ENCODE data around the gene FLYWCH2.
A peak's percentile ranks its signal among the peaks of the same experiment; 100 is the strongest.

The FLYWCH2 gene

GRCh38 chr16:2882650-2883457 is at the start of gene FLYWCH2:
Gene FLYWCH2 (plus strand): TSS chr16:2883215. CDS start chr16:2896450, 13,235 bp downstream.
- H3K4me3 ChIP-seq (ENCODE audit: low read depth, low read length): peak within 1 kb of the TSS; percentile 97
- no peak for TF ChIP-seq CTCF (conservative IDR thresholded peaks at IDR 0.05; ENCODE audit: low read depth, low read length)
- peak; percentile 99 for DNase-seq (ENCODE audit: low read depth)

DNA sequence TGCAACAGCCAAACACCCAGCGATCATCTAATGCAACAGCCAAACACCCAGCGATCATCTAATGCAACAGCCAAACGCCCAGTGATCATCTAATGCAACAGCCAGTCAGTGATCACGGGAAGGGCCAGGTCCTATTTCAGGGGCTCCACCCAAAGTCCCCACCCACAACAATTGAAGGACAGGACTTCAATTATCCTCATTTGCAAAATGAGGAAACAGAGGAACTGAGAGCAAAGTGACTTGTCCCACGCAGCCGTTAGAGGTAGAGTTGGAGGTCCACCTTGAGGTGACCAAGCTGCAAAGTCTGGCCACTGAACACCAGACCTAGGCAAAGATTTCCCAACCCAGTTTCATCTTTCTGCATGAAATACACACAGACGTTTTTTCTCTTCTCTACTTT is 49.2 kb upstream of the FLYWCH2 start:
- DNase-seq (ENCODE audit: low read depth): no peak
- H3K4me3 ChIP-seq (ENCODE audit: low read depth, low read length): no peak overlapping the region
- no peak for TF ChIP-seq CTCF (conservative IDR thresholded peaks at IDR 0.05; ENCODE audit: low read depth, low read length)

DNA sequence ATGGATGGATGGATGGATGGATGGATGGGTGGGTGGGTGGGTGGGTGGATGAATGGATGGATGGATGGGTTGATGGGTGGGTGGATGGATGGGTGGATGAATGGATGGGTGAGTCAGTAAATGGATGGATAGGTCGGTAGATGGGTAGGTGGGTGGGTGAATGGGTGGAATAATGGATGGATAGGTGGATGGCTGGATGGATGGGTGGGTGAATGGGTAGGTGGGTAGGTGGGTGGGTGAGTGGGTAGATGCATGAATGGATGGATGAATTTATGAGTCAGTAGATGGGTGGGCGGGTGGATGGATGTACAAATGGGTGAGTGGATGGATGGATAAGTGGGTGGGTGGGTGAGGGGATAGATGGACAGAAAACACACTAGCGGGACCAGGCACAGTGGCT is 48.0 kb upstream of the FLYWCH2 start:
- TF ChIP-seq CTCF (conservative IDR thresholded peaks at IDR 0.05; ENCODE audit: low read depth, low read length): no peak
- H3K4me3 ChIP-seq (ENCODE audit: low read depth, low read length): no peak overlapping the region
- DNase-seq (ENCODE audit: low read depth): no peak

GRCh38 chr16:2835638-2836493 is 47.1 kb upstream of the FLYWCH2 start:
- DNase-seq (ENCODE audit: low read depth): peak; percentile 77
- H3K4me3 ChIP-seq (ENCODE audit: low read depth, low read length): no peak overlapping the region
- TF ChIP-seq CTCF (conservative IDR thresholded peaks at IDR 0.05; ENCODE audit: low read depth, low read length): no peak

GRCh38 chr16:2836646-2837508 is 46.1 kb upstream of the FLYWCH2 start:
- no peak for TF ChIP-seq CTCF (conservative IDR thresholded peaks at IDR 0.05; ENCODE audit: low read depth, low read length)
- no peak for DNase-seq (ENCODE audit: low read depth)
- no peak overlapping the region for H3K4me3 ChIP-seq (ENCODE audit: low read depth, low read length)

GRCh38 chr16:2838928-2839327 is 44.1 kb upstream of the FLYWCH2 start:
- no peak overlapping the region for H3K4me3 ChIP-seq (ENCODE audit: low read depth, low read length)
- DNase-seq (ENCODE audit: low read depth): peak; percentile 82
- peak; percentile 90 for TF ChIP-seq CTCF (conservative IDR thresholded peaks at IDR 0.05; ENCODE audit: low read depth, low read length)
